Body of pancreas (tissue), 4 donors: ENCODE results near the gene GABPA. TPM values are rescaled to one million over a fixed set of nuclear protein-coding genes. Genes with fewer than 3 reads are reported as not detected.

Experiments
- ATAC-seq: fragments of 150-250 bp; one replicate; pipeline ENCODE4 v1.9.1; 2016
- DNase-seq, 4 donors: peaks; one replicate each; pipeline ENCODE4 v3.0.0-alpha.2; 2019
- H3K27ac ChIP-seq, 4 donors: fragments of 200-600 bp; sonication (generic); 1 replicate in 3 of 4; 2 replicates in 1 of 4; pipeline versions ENCODE4 v1.5.1 to v1.6.1; 2016 to 2019; ENCODE audit warnings: mild to moderate bottlenecking in 1 of 4, mixed read lengths in 1 of 4, moderate library complexity in 1 of 4
- H3K27me3 ChIP-seq, 2 donors: fragments of 200-600 bp; sonication (generic); one replicate each; pipeline ENCODE4 v1.6.0; 2016; ENCODE audit warnings: mild to moderate bottlenecking in 1 of 2
- H3K36me3 ChIP-seq, 2 donors: fragments of 200-600 bp; sonication (generic); replicated peaks in 1 of 2; 2 replicates each; pipeline ENCODE4 v1.5.1; 2016; ENCODE audit warnings: low read depth in 2 of 2; ENCODE audit not compliant: insufficient read depth in 1 of 2
- H3K4me1 ChIP-seq: fragments of 200-600 bp; sonication (generic); one replicate; pipeline ENCODE4 v1.6.0; 2016
- H3K4me3 ChIP-seq, 2 donors: fragments of 200-600 bp; sonication (generic); 1 replicate in 1 of 2; 2 replicates in 1 of 2; pipeline ENCODE4 v1.5.1; 2016 to 2019
- H3K9me3 ChIP-seq, 3 donors: fragments of 200-600 bp; sonication (generic); 1 replicate in 2 of 3; 2 replicates in 1 of 3; pipeline ENCODE4 v1.5.1; 2016
- CTCF ChIP-seq, 7 experiments: fragments of 450-650 bp in 4 of 7; fragments of 200-600 bp in 3 of 7; sonication (generic) in 3 of 7; IDR thresholded peaks; one replicate each; pipeline ENCODE4 v1.5.1; 2016 to 2019; ENCODE audit warnings: antibody characterized with exemption in 7 of 7
- POLR2A ChIP-seq, 3 donors: fragments of 450-650 bp; IDR thresholded peaks; one replicate each; pipeline ENCODE4 v1.6.1; 2016; ENCODE audit warnings: antibody characterized with exemption in 3 of 3, mild to moderate bottlenecking in 2 of 3
- WGBS, 2 donors: methylation state at CpG; one replicate each; pipeline ENCODE4 v1.1.5; 2017; 5-methylcytosine and 5-hydroxymethylcytosine counted together
- intact Hi-C: fragments of 100-400 bp; cut with DNase I; formaldehyde crosslinking; loops from one replicate; pipeline ENCODE4 v1.15.1; 2023
- total RNA-seq, 2 donors: library from RNA; depleted of rRNA; stranded (reverse); fragments of >200 nt; gene quantifications; one replicate each; pipeline ENCODE4 v1.1.0, GENCODE V29; 2016

The GABPA gene
- total RNA-seq, 2 donors from 2014 or later: 8.9 to 11.2 TPM

DNA sequence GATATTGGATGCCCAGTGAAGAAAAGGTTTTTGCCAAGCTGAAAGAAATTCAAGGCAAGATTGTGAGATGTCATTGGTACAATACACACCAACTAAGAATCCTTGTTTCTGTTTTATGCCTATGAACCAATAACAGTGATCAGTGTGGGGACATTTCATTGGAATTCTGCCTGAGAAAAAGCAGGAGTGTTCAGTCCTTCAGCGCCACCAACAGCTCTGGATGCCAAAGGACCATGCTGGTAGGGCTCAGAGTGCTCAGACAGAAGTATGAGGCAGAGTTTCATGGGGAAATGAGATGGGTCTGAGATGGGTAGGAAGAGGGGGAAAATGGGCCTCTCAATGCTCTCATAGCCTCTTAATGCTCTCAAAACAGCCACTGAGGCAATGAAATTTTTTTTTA, 56.5 kb downstream of the GABPA start:
- Histone ChIP-seq H3K9me3 (no peaks in the 10 kb centered on the region), H3K36me3 (no peaks in the 10 kb centered on the region), H3K4me3 (no peak overlapping the region), H3K27ac (no peak overlapping the region), H3K27me3 (no peaks in the 10 kb centered on the region), H3K4me1 (no peaks in the 10 kb centered on the region)
- TF ChIP-seq POLR2A (IDR thresholded peaks at IDR 0.05) (no peak), CTCF (IDR thresholded peaks at IDR 0.05) (no peak)
- intact Hi-C loops: no loop called here
- 86 to 95% methylated on average over 1 of the region's 1 CpG for WGBS, 2 donors
- ATAC-seq (no peak), DNase-seq (no peak)

DNA sequence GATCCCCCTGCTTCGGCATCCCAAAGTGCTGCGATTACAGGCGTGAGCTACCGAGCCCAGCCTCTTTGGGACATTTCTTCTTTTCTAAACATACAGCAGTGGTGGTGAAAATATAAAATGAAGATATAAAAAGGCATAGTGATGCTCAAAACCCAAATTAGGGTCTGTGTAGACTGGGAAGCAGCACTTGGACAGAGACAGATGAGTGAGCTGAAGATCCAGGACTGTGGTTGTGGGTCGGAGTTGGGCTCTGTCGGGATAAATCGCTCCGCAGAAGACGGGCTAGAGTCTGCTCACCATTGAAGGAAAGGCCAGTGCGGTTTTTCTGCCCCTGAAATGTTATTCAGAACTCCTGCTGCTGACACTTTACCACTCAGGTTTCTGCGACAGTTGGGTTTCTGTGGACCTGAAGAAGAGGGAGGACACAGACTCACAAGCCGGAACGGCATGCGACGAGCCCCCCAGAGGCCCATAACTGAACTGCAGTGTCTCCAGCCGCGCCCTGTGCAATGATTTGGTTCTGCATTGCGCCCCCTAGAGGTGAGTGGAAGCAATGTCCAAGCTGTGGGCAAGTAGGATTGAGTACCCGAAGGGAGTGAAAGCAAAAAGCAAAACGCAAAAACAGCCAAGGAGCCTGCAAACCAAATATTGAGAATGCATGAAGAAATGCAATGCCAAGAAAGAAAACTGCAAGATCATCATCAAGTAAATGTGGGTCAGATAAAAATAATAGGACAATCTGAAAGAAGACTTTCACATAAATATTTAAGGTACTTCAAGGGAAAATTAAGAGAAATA, 66.6 kb downstream of the GABPA start:
- peaks cover 7% of the 10 kb centered on the region for H3K4me1 ChIP-seq
- no peak overlapping the region for H3K27ac ChIP-seq
- no peak overlapping the region for H3K4me3 ChIP-seq
- no peaks in the 10 kb centered on the region for H3K9me3 ChIP-seq
- intact Hi-C loops: no loop called here
- 31 to 34% methylated on average over 19 to 20 of the region's 20 CpGs for WGBS, 2 donors
- peak; percentile 86 to 90 (median 89) for DNase-seq
- peak; percentile 99 for ATAC-seq
- H3K27me3 ChIP-seq: no peaks in the 10 kb centered on the region
- H3K36me3 ChIP-seq: no peaks in the 10 kb centered on the region
- no peak for TF ChIP-seq POLR2A (IDR thresholded peaks at IDR 0.05)
- TF ChIP-seq CTCF (IDR thresholded peaks at IDR 0.05): peak; percentile 94 to 99 (median 99)

DNA sequence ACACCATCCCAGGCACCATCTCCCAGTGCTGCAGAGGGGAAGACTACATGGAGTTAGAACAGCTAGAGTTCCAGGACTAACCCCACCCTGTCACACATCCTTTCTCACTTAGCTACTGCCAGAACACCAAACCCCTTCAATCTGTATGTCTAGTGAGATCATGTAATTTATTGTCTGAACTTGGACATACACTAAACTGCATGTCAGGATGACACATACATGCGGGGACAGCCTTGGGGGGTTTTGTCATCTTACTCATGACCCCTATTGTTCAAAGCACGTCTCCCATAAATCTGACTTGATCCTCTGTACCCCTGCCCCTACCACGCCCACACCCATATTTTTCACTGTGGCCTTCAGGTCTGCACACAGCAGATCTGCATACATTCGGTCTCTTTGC, 71.3 kb downstream of the GABPA start:
- Histone ChIP-seq H3K9me3 (no peaks in the 10 kb centered on the region), H3K36me3 (no peaks in the 10 kb centered on the region), H3K4me1 (peaks cover 7% of the 10 kb centered on the region), H3K27me3 (no peaks in the 10 kb centered on the region), H3K27ac (no peak overlapping the region), H3K4me3 (no peak overlapping the region)
- ATAC-seq: no peak
- intact Hi-C loops: no loop called here
- DNase-seq: no peak
- TF ChIP-seq POLR2A (IDR thresholded peaks at IDR 0.05) (no peak), CTCF (IDR thresholded peaks at IDR 0.05) (no peak)
- 60 to 61% methylated on average over 4 of the region's 4 CpGs for WGBS, 2 donors

DNA sequence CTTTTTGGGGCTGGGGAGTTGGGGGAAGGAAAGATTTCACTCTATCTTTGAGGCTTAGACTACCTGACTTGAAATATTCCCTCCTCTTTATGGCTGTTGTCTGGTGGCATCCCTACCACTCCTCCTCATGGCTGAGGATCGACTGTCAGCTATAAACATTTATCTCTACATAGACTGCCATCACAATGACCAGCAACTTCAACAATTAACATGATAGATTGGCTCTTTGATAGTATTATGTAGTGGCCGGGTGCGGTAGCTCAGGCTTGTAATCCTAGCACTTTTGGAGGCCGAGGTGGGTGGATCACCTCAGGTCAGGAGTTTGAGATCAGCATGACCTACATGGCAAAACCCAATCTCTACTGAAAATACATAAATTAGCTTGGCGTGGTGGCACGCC, 72.4 kb downstream of the GABPA start:
- 78 to 83% methylated on average over 6 of the region's 6 CpGs for WGBS, 2 donors
- intact Hi-C loops: no loop called here
- DNase-seq: no peak

More for the DNA sequence above, 72.4 kb downstream of the GABPA start:
- Histone ChIP-seq H3K27me3 (no peaks in the 10 kb centered on the region), H3K36me3 (no peaks in the 10 kb centered on the region), H3K27ac (no peak overlapping the region), H3K9me3 (no peaks in the 10 kb centered on the region), H3K4me3 (no peak overlapping the region), H3K4me1 (no peaks in the 10 kb centered on the region)
- TF ChIP-seq CTCF (IDR thresholded peaks at IDR 0.05) (no peak), POLR2A (IDR thresholded peaks at IDR 0.05) (no peak)
- ATAC-seq: no peak
